ENCODE results near the gene BNC2. TPM values are rescaled to one million over a fixed set of nuclear protein-coding genes. Genes with fewer than 3 reads are reported as not detected.

The BNC2 gene
- total and polyA plus RNA-seq, 7 donors, result 0.23 to 205 (median 117) TPM

GRCh38 chr9:16405421-16405820 is 465.0 kb downstream of the BNC2 start:
- H3K4me1 ChIP-seq, result no peaks in the 10 kb centered on the region
- no peak for DNase-seq
- 71 to 76% methylated on average over 3 of the region's 3 CpGs for WGBS, 2 donors
- TF ChIP-seq POLR2AphosphoS5 (IDR thresholded peaks at IDR 0.05) (no peak), CTCF (IDR thresholded peaks at IDR 0.05) (no peak), POLR2A (IDR thresholded peaks at IDR 0.05) (no peak), EP300 (IDR thresholded peaks at IDR 0.05) (no peak)
- H3K36me3 ChIP-seq, result no peaks in the 10 kb centered on the region
- no peaks in the 10 kb centered on the region for H3K9me3 ChIP-seq
- intact Hi-C loops (cut with DNase I), result loop anchor here (10.0 kb wide), 1 partner anchor 51 kb away; no protein-coding TSS in a partner anchor
- no peaks in the 10 kb centered on the region for H3K27me3 ChIP-seq
- no peak overlapping the region for H3K4me3 ChIP-seq
- H3K27ac ChIP-seq, result no peak overlapping the region

DNA sequence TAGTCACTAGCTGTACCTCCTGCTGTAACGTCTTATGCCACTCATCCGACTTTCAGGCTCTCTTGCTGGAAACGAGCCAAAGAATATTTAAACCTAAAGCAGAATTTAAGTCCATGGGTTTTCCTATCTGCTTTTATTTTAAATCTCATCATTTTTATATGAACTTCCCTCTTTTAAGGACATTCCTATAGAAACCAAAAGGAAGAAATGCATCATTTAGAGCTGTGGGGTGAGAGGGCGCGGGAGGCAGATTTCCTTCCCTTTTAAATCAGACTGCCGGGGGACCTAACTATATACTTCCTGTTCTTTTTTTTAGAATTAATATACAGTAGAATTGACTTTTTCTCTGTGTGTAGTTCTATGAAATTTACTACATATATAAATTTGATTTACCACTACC is 468.8 kb downstream of the BNC2 start:
- intact Hi-C loops (cut with DNase I), result loop anchor here (10.0 kb wide), 1 partner anchor 47 kb away; no protein-coding TSS in a partner anchor
- no peaks in the 10 kb centered on the region for H3K27me3 ChIP-seq
- WGBS, 2 donors, result 49 to 81% methylated on average over 6 of the region's 6 CpGs
- no peaks in the 10 kb centered on the region for H3K4me1 ChIP-seq
- H3K36me3 ChIP-seq, result no peaks in the 10 kb centered on the region
- H3K27ac ChIP-seq, result no peak overlapping the region
- no peak for DNase-seq
- TF ChIP-seq EP300 (IDR thresholded peaks at IDR 0.05) (no peak), POLR2AphosphoS5 (IDR thresholded peaks at IDR 0.05) (no peak), CTCF (IDR thresholded peaks at IDR 0.05) (no peak)
- H3K9me3 ChIP-seq, result no peaks in the 10 kb centered on the region
- no peak overlapping the region for H3K4me3 ChIP-seq

GRCh38 chr9:16398691-16399090 is 471.8 kb downstream of the BNC2 start:
- Histone ChIP-seq H3K4me1 (no peaks in the 10 kb centered on the region), H3K9me3 (no peaks in the 10 kb centered on the region), H3K27me3 (no peaks in the 10 kb centered on the region), H3K36me3 (no peaks in the 10 kb centered on the region), H3K4me3 (no peak overlapping the region), H3K27ac (no peak overlapping the region)
- 96% methylated on average over 3 of the region's 3 CpGs for WGBS, 2 donors
- intact Hi-C loops (cut with DNase I), result no loop called here
- DNase-seq, result no peak
- TF ChIP-seq CTCF (IDR thresholded peaks at IDR 0.05) (no peak), POLR2AphosphoS5 (IDR thresholded peaks at IDR 0.05) (no peak), POLR2A (IDR thresholded peaks at IDR 0.05) (no peak), EP300 (IDR thresholded peaks at IDR 0.05) (no peak)

GRCh38 chr9:16396389-16396788 is 474.1 kb downstream of the BNC2 start:
- H3K27ac ChIP-seq, result no peak overlapping the region
- H3K36me3 ChIP-seq, result no peaks in the 10 kb centered on the region
- no peaks in the 10 kb centered on the region for H3K9me3 ChIP-seq
- DNase-seq, result no peak
- WGBS, 2 donors, result 91% methylated on average over 4 of the region's 4 CpGs
- H3K27me3 ChIP-seq, result no peaks in the 10 kb centered on the region
- H3K4me3 ChIP-seq, result no peak overlapping the region
- H3K4me1 ChIP-seq, result no peaks in the 10 kb centered on the region
- TF ChIP-seq CTCF (IDR thresholded peaks at IDR 0.05) (no peak), POLR2A (IDR thresholded peaks at IDR 0.05) (no peak), POLR2AphosphoS5 (IDR thresholded peaks at IDR 0.05) (no peak), EP300 (IDR thresholded peaks at IDR 0.05) (no peak)
- intact Hi-C loops (cut with DNase I), result no loop called here

GRCh38 chr9:16391369-16391768 is 479.1 kb downstream of the BNC2 start:
- 72 to 81% methylated on average over 2 of the region's 2 CpGs for WGBS, 2 donors
- DNase-seq, result no peak
- no peaks in the 10 kb centered on the region for H3K4me1 ChIP-seq
- no peak overlapping the region for H3K4me3 ChIP-seq
- intact Hi-C loops (cut with DNase I), result no loop called here
- H3K36me3 ChIP-seq, result no peaks in the 10 kb centered on the region
- no peak overlapping the region for H3K27ac ChIP-seq
- TF ChIP-seq EP300 (IDR thresholded peaks at IDR 0.05), result no peak
- no peak for TF ChIP-seq POLR2AphosphoS5 (IDR thresholded peaks at IDR 0.05)
- TF ChIP-seq CTCF (IDR thresholded peaks at IDR 0.05), result no peak
- TF ChIP-seq POLR2A (IDR thresholded peaks at IDR 0.05), result no peak
- no peaks in the 10 kb centered on the region for H3K27me3 ChIP-seq
- no peaks in the 10 kb centered on the region for H3K9me3 ChIP-seq
